IMR-90 (cell line): ENCODE measurements around the gene NTN4. TPM values are rescaled to one million over a fixed set of nuclear protein-coding genes. Genes with fewer than 3 reads are reported as not detected.

Source experiments
- ATAC-seq: fragments of 200-7000 bp; cut with Tn5 transposase; 2 replicates; pipeline ENCODE4 v1.9.1; 2020; ENCODE audit warnings: low read depth, mild to moderate bottlenecking, moderate library complexity
- BruUV-seq: library from RNA; stranded (reverse); fragments of 400-500 nt; replicated peaks from 2 replicates; lab custom pipeline; 2021; lab: Mats Ljungman, UMichigan
- CTCF ChIA-PET: fragments of 300-600 bp; formaldehyde crosslinking; extraction: SDS; loops from one replicate; lab custom pipeline; 2021; ENCODE audit warnings: antibody characterized with exemption; lab: Yijun Ruan, JAX
- POLR2A ChIA-PET: fragments of 300-600 bp; sonication (Branson Sonifier 250); formaldehyde crosslinking; loops from one replicate; lab custom pipeline; 2022; ENCODE audit warnings: antibody characterized with exemption; ENCODE audit not compliant: unreplicated experiment; lab: Charles Lee
- DNase-seq: peaks from one replicate; pipeline ENCODE4 v3.0.0; 2013
- H2AFZ ChIP-seq: replicated peaks from 2 replicates; pipeline ENCODE3; 2013; ENCODE audit warnings: low read length, mild to moderate bottlenecking; ENCODE audit not compliant: poor library complexity
- H2AK5ac ChIP-seq: 2 replicates; pipeline ENCODE4 v1.6.1; 2013; ENCODE audit warnings: low read depth, low read length, inconsistent platforms
- H2AK9ac ChIP-seq: replicated peaks from 2 replicates; pipeline ENCODE3; 2013; ENCODE audit warnings: mild to moderate bottlenecking, low read depth, low read length, moderate library complexity; ENCODE audit not compliant: poor library complexity
- H2BK120ac ChIP-seq: 2 replicates; pipeline ENCODE4 v1.6.1; 2013; ENCODE audit warnings: low read depth, low read length, inconsistent platforms
- H2BK15ac ChIP-seq: 3 replicates; pipeline ENCODE4 v1.6.1; 2013; ENCODE audit warnings: low read depth, low read length, inconsistent platforms
- H2BK20ac ChIP-seq: 2 replicates; pipeline ENCODE4 v1.6.1; 2013; ENCODE audit warnings: low read depth, mild to moderate bottlenecking, inconsistent platforms, low read length, moderate library complexity
- H2BK5ac ChIP-seq: 2 replicates; pipeline ENCODE4 v1.6.1; 2013; ENCODE audit warnings: mild to moderate bottlenecking, low read depth, low read length, inconsistent platforms; ENCODE audit not compliant: poor library complexity, severe bottlenecking
- H3K14ac ChIP-seq: replicated peaks from 2 replicates; pipeline ENCODE4 v1.6.1; 2013; ENCODE audit warnings: low read depth, low read length, inconsistent platforms
- H3K18ac ChIP-seq: 2 replicates; pipeline ENCODE4 v1.6.1; 2013; ENCODE audit warnings: low read depth, low read length, control low read depth
- H3K23ac ChIP-seq: 2 replicates; pipeline ENCODE4 v1.6.1; 2013; ENCODE audit warnings: low read depth, low read length, inconsistent platforms
- H3K27ac ChIP-seq: 2 replicates; pipeline ENCODE4 v1.5.1; 2013; ENCODE audit warnings: mild to moderate bottlenecking, control low read depth, low read length; ENCODE audit not compliant: insufficient read depth
- H3K27me3 ChIP-seq: 2 replicates; pipeline ENCODE4 v1.6.1; 2013; ENCODE audit warnings: low read length; ENCODE audit not compliant: control insufficient read depth, insufficient read depth
- H3K36me3 ChIP-seq: 2 replicates; pipeline ENCODE4 v1.6.1; 2013; ENCODE audit warnings: low read length, mixed read lengths; ENCODE audit not compliant: control insufficient read depth, insufficient read depth
- H3K4ac ChIP-seq: 2 replicates; pipeline ENCODE4 v1.6.1; 2013; ENCODE audit warnings: low read depth, low read length, inconsistent platforms
- H3K4me1 ChIP-seq: 2 replicates; pipeline ENCODE4 v1.6.1; 2013; ENCODE audit warnings: low read length, mixed read lengths; ENCODE audit not compliant: control insufficient read depth, insufficient read depth
- H3K4me2 ChIP-seq: 2 replicates; pipeline ENCODE4 v1.6.1; 2013; ENCODE audit warnings: low read depth, mild to moderate bottlenecking, control low read depth, low read length, moderate library complexity
- H3K4me3 ChIP-seq: 2 replicates; pipeline ENCODE4 v1.5.1; 2013; ENCODE audit warnings: low read depth, mild to moderate bottlenecking, control low read depth, low read length, moderate library complexity; ENCODE audit not compliant: insufficient read depth
- H3K56ac ChIP-seq: 2 replicates; pipeline ENCODE4 v1.6.1; 2013; ENCODE audit warnings: low read length, inconsistent platforms; ENCODE audit not compliant: insufficient read depth; ENCODE audit errors: extremely low read depth
- H3K79me1 ChIP-seq, 2 experiments: 2 replicates each; pipeline ENCODE4 v1.6.1; 2013; ENCODE audit warnings: low read length in 2 of 2, inconsistent platforms in 1 of 2, low read depth in 1 of 2
- H3K9ac ChIP-seq: 2 replicates; pipeline ENCODE4 v1.6.1; 2013; ENCODE audit warnings: low read depth, low read length, control low read depth
- H3K9me1 ChIP-seq: 2 replicates; pipeline ENCODE4 v1.6.1; 2013; ENCODE audit warnings: low read length, inconsistent platforms; ENCODE audit not compliant: insufficient read depth
- H3K9me3 ChIP-seq: 2 replicates; pipeline ENCODE4 v1.6.1; 2013; ENCODE audit warnings: low read length; ENCODE audit not compliant: control insufficient read depth, insufficient read depth
- H4K20me1 ChIP-seq: 2 replicates; pipeline ENCODE4 v1.6.1; 2013; ENCODE audit warnings: low read length, inconsistent platforms; ENCODE audit not compliant: insufficient read depth
- H4K5ac ChIP-seq: 2 replicates; pipeline ENCODE4 v1.6.1; 2013; ENCODE audit warnings: mild to moderate bottlenecking, low read depth, low read length, control low read depth
- H4K8ac ChIP-seq, 2 experiments: 2 replicates each; pipeline ENCODE4 v1.6.1; 2013; ENCODE audit warnings: low read depth in 2 of 2, low read length in 2 of 2, control low read depth in 1 of 2, inconsistent platforms in 1 of 2
- H4K91ac ChIP-seq: 2 replicates; pipeline ENCODE4 v1.6.1; 2013; ENCODE audit warnings: low read depth, low read length, inconsistent platforms; ENCODE audit not compliant: insufficient read depth
- BHLHE40 ChIP-seq: fragments of 150-350 bp; IDR thresholded peaks from 2 replicates; pipeline ENCODE4 v1.6.1; 2016; ENCODE audit warnings: mild to moderate bottlenecking, low read depth, low read length
- CEBPB ChIP-seq: IDR thresholded peaks from 2 replicates; pipeline ENCODE4 v1.6.1; 2012; ENCODE audit warnings: low read depth, low read length, improper control_type of control experiment
- CHD1 ChIP-seq: IDR thresholded peaks from 2 replicates; pipeline ENCODE4 v1.6.1; 2012; ENCODE audit warnings: low read depth, low read length, improper control_type of control experiment
- ELK1 ChIP-seq: fragments of 150-350 bp; IDR thresholded peaks from 2 replicates; pipeline ENCODE4 v1.6.1; 2016; ENCODE audit warnings: low read depth, mild to moderate bottlenecking, low read length, moderate library complexity, borderline replicate concordance
- MAFK ChIP-seq: IDR thresholded peaks from 2 replicates; pipeline ENCODE4 v1.6.1; 2012; ENCODE audit warnings: low read depth, low read length, improper control_type of control experiment
- MAZ ChIP-seq: IDR thresholded peaks from 2 replicates; pipeline ENCODE4 v1.6.1; 2012; ENCODE audit warnings: low read depth, mild to moderate bottlenecking, low read length, improper control_type of control experiment, moderate library complexity, borderline replicate concordance
- MXI1 ChIP-seq: IDR thresholded peaks from 2 replicates; pipeline ENCODE4 v1.6.1; 2012; ENCODE audit warnings: low read depth, mild to moderate bottlenecking, low read length, moderate library complexity, borderline replicate concordance
- NFE2L2 ChIP-seq: fragments of 150-350 bp; IDR thresholded peaks from 2 replicates; pipeline ENCODE4 v1.6.1; 2016; ENCODE audit warnings: low read depth, mild to moderate bottlenecking, low read length
- POLR2A ChIP-seq: IDR thresholded peaks from 2 replicates; pipeline ENCODE4 v1.6.1; 2012; ENCODE audit warnings: mild to moderate bottlenecking, low read depth, low read length
- RAD21 ChIP-seq: IDR thresholded peaks from 2 replicates; pipeline ENCODE4 v1.6.1; 2012; ENCODE audit warnings: low read length, improper control_type of control experiment
- RCOR1 ChIP-seq: IDR thresholded peaks from 2 replicates; pipeline ENCODE4 v1.6.1; 2012; ENCODE audit warnings: mild to moderate bottlenecking, low read length, improper control_type of control experiment; ENCODE audit not compliant: insufficient replicate concordance
- RFX5 ChIP-seq: IDR thresholded peaks from 2 replicates; pipeline ENCODE4 v1.8.0; 2012; ENCODE audit warnings: low read depth, mild to moderate bottlenecking, low read length, moderate library complexity
- SMC3 ChIP-seq: fragments of 150-350 bp; IDR thresholded peaks from 2 replicates; pipeline ENCODE4 v1.6.1; 2016; ENCODE audit warnings: low read depth, mild to moderate bottlenecking, antibody characterized with exemption, low read length, moderate library complexity
- USF2 ChIP-seq: fragments of 150-350 bp; IDR thresholded peaks from 2 replicates; pipeline ENCODE4 v1.6.1; 2017; ENCODE audit warnings: mild to moderate bottlenecking, antibody characterized with exemption, low read length, low read depth
- WGBS, 2 experiments: methylation state at CpG; one replicate each; pipeline versions ENCODE4 v1.1.5 to v1.1.7; 2013; ENCODE audit warnings: missing lambda C conversion rate in 2 of 2; ENCODE audit not compliant: insufficient read length in 1 of 2; ENCODE audit errors: extremely low coverage in 2 of 2; 5-methylcytosine and 5-hydroxymethylcytosine counted together
- dilution Hi-C: fragments of 300-500 bp; cut with HindIII; formaldehyde crosslinking; loops from one replicate; pipeline ENCODE4 v1.14.3; 2018; ENCODE audit warnings: low sequenced_read_pairs; ENCODE audit not compliant: unreplicated experiment
- in situ Hi-C: fragments of 300-500 bp; cut with MboI; formaldehyde crosslinking; loops from 3 replicates; pipeline ENCODE4 v1.14.3; 2019; ENCODE audit warnings: low sequenced_read_pairs, inconsistent platforms, mixed read lengths
- intact Hi-C: fragments of 100-400 bp; cut with micrococcal nuclease; formaldehyde crosslinking; loops from 2 replicates; pipeline ENCODE4 v1.10.0; 2022
- polyA plus RNA-seq, 3 experiments: library from polyadenylated mRNA; depleted of rRNA; stranded (reverse); fragments of >200 nt; gene quantifications; 2 replicates each; pipeline ENCODE4 v1.2.3, GENCODE V29; 2012; ENCODE audit warnings: low replicate concordance in 1 of 3
- total RNA-seq: library from RNA; depleted of rRNA; stranded (reverse); fragments of >200 nt; gene quantifications from 2 replicates; pipeline ENCODE4 v1.2.3, GENCODE V29; 2012

Gene NTN4
- total and polyA plus RNA-seq, 2 of the 4 experiments (the other 2 are of a cell fraction) = 54.6 to 56.6 TPM

DNA sequence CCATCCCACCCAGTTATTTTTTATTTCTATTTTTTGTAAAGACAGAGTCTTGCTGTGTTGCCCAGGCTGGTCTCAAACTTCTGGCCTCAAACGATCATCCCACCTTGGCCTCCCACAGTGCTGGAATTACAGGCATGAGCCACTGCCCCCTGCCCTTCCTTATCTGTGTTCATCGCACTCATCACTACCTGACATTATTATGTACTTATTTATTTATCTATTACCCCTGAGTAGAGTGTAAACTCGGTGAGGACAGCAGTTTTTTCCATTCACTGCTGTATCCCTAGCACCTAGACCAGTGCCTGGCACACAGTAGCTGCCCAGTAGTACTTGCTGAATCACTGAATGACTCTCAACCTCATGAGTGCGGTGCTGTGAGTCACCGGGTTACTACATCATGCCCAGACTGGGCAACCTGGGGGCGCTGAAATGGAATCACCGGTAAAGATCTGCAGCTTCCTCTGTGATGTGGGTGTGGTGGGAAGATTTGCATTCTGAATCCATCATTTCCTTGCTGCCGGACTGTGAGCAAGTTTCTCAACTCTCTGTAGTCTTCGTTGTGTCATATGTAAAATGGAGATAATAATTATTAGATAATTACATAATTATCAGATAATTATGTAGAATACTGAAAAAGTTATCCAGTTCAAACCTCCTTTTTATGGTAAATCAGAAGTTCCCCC, 157.4 kb downstream of the NTN4 start:
- Histone ChIP-seq H3K56ac (0 out of 2 replicates have a peak overlapping the region, but pooled peaks have one; percentile 12), H4K20me1 (no peaks in the 10 kb centered on the region), H3K27me3 (no peaks in the 10 kb centered on the region), H2BK20ac (peak overlapping the region; percentile 91), H2AFZ (peak overlapping the region; percentile 66), H3K18ac (peak overlapping the region; percentile 97), H4K91ac (peak overlapping the region; percentile 96), H3K4me1 (peaks cover 16% of the 10 kb centered on the region), H2BK15ac (peak overlapping the region; percentile 56), H3K36me3 (no peaks in the 10 kb centered on the region), H3K27ac (peak overlapping the region; percentile 62; the same call in 1 of the 2 replicates), H2BK120ac (peak overlapping the region; percentile 91), H4K8ac (peak overlapping the region; percentile 58 to 77), H3K23ac (peak overlapping the region; percentile 82), H3K4me3 (no peak overlapping the region), H3K4me2 (no peak overlapping the region), H3K79me1 (no peaks in the 10 kb centered on the region), H2AK9ac (peak overlapping the region; percentile 39), H3K4ac (peak overlapping the region; percentile 90), H2AK5ac (peak overlapping the region; percentile 95), H4K5ac (peak overlapping the region; percentile 91), H3K9me3 (no peaks in the 10 kb centered on the region), H3K14ac (peak overlapping the region; percentile 75), H2BK5ac (peak overlapping the region; percentile 85), H3K9ac (no peak overlapping the region), H3K9me1 (peaks cover 22% of the 10 kb centered on the region)
- dilution Hi-C loops = no loop called here
- in situ Hi-C loops = no loop called here
- ChIA-PET POLR2A (no interaction called here), CTCF (interaction anchor here (1.0 to 1.2 kb wide), 2 partner anchors 81 to 173 kb away, joined by 3 read pairs; no protein-coding TSS in a partner anchor)
- ATAC-seq (peak; percentile 8; the same call in 1 of the 2 replicates), DNase-seq (peak; percentile 91)
- intact Hi-C loops = no loop called here
- BruUV-seq = no TSS peak
- WGBS, 2 experiments = no CpG with 5 or more reads among the region's 9 CpGs
- TF ChIP-seq ELK1 = no peak
- TF ChIP-seq MXI1 = no peak
- no peak for TF ChIP-seq CHD1
- TF ChIP-seq NFE2L2 = peak; percentile 93
- no peak for TF ChIP-seq RAD21
- TF ChIP-seq MAFK = peak; percentile 26; the same call in 1 of the 2 replicates
- no peak for TF ChIP-seq MAZ
- TF ChIP-seq POLR2A = no peak
- no peak for TF ChIP-seq SMC3
- TF ChIP-seq RCOR1 = peak; percentile 91
- TF ChIP-seq RFX5 = no peak
- peak; percentile 30; the same call in 1 of the 2 replicates for TF ChIP-seq USF2
- 0 out of 2 replicates have a peak, but pooled peaks have one; percentile 37 for TF ChIP-seq BHLHE40
- TF ChIP-seq CEBPB = peak; percentile 80
